ENCODE results near the gene IL18BP.

- no peak for TF ChIP-seq CTCF (IDR thresholded peaks at IDR 0.05; ENCODE audit: extremely low read depth in 1 of 2, insufficient read depth in 1 of 2, low read depth in 1 of 2, low read length in 2 of 2)
- no peak for TF ChIP-seq EZH2 (IDR thresholded peaks at IDR 0.05; ENCODE audit: borderline replicate concordance, low read depth, low read length, severe bottlenecking)
- TF ChIP-seq POLR2AphosphoS5 (IDR thresholded peaks at IDR 0.05; ENCODE audit: insufficient read depth, low read depth, low read length): no peak
- TF ChIP-seq, protein P1, sequence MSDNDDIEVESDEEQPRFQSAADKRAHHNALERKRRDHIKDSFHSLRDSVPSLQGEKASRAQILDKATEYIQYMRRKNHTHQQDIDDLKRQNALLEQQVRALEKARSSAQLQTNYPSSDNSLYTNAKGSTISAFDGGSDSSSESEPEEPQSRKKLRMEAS (IDR thresholded peaks at IDR 0.05; ENCODE audit: insufficient read depth, insufficient read length): no peak
- no peak for TF ChIP-seq FOS (IDR thresholded peaks at IDR 0.05; ENCODE audit: borderline replicate concordance, insufficient read depth, low read length)
- TF ChIP-seq MYC (IDR thresholded peaks at IDR 0.05; ENCODE audit: low read depth, low read length): no peak
- no peak for TF ChIP-seq POLR2A (IDR thresholded peaks at IDR 0.05; ENCODE audit: low read depth, low read length)
- no peak for TF ChIP-seq GATA2 (IDR thresholded peaks at IDR 0.05; ENCODE audit: insufficient read depth, insufficient read length, low read depth, low read length)
Observed at GRCh38 chr11:71979094-71979493, 19.6 kb upstream of the IL18BP start.
